Endodermal cell (in vitro differentiated cells): ENCODE measurements around the gene ZNF468. TPM values are rescaled to one million over a fixed set of nuclear protein-coding genes. Genes with fewer than 3 reads are reported as not detected.
"Not testable (repeated sequence)": the region's sequence is repeated elsewhere in the genome, so short reads cannot be mapped to it uniquely, and the experiment has no call there.

Source experiments
- DNase-seq: peaks from one replicate; pipeline ENCODE4 v3.0.0-alpha.2; 2017
- H3K27ac ChIP-seq: 2 replicates; pipeline ENCODE4 v1.5.1; 2013; ENCODE audit warnings: mild to moderate bottlenecking, low read depth, low read length, moderate library complexity
- H3K27me3 ChIP-seq: 2 replicates; pipeline ENCODE4 v1.6.1; 2013; ENCODE audit warnings: mild to moderate bottlenecking, low read length, moderate library complexity; ENCODE audit not compliant: insufficient read depth, control insufficient read depth, poor library complexity, severe bottlenecking
- H3K36me3 ChIP-seq: 2 replicates; pipeline ENCODE4 v1.7.0; 2013; ENCODE audit warnings: mild to moderate bottlenecking, low read length, moderate library complexity; ENCODE audit not compliant: control insufficient read depth, insufficient read depth
- H3K4me1 ChIP-seq: one replicate; pipeline ENCODE4 v1.7.0; 2013; ENCODE audit warnings: low read length; ENCODE audit not compliant: control insufficient read depth, insufficient read depth
- H3K4me3 ChIP-seq: 2 replicates; pipeline ENCODE4 v1.5.1; 2013; ENCODE audit warnings: mild to moderate bottlenecking, low read length, moderate library complexity
- H3K9ac ChIP-seq: 2 replicates; pipeline ENCODE4 v1.6.1; 2013; ENCODE audit warnings: mild to moderate bottlenecking, low read length, moderate library complexity; ENCODE audit not compliant: poor library complexity, severe bottlenecking; ENCODE audit errors: extremely low read depth
- H3K9me3 ChIP-seq: 2 replicates; pipeline ENCODE4 v1.6.1; 2013; ENCODE audit warnings: mild to moderate bottlenecking, low read length, moderate library complexity; ENCODE audit not compliant: control insufficient read depth
- H3K27ac Mint-ChIP-seq: 2 replicates; pipeline ENCODE4 v1.8.0; 2020; ENCODE audit warnings: mixed read lengths
- H3K27me3 Mint-ChIP-seq: 2 replicates; pipeline ENCODE4 v1.8.0; 2021; ENCODE audit warnings: mild to moderate bottlenecking, mixed read lengths; ENCODE audit not compliant: insufficient read depth
- H3K36me3 Mint-ChIP-seq: 2 replicates; pipeline ENCODE4 v1.8.0; 2020; ENCODE audit warnings: low read depth, mixed read lengths
- H3K4me1 Mint-ChIP-seq: 2 replicates; pipeline ENCODE4 v1.8.0; 2020; ENCODE audit warnings: mixed read lengths
- H3K4me3 Mint-ChIP-seq: 2 replicates; pipeline ENCODE4 v1.8.0; 2020; ENCODE audit warnings: mild to moderate bottlenecking, moderate library complexity, mixed read lengths
- H3K9me3 Mint-ChIP-seq: 2 replicates; pipeline ENCODE4 v1.8.0; 2020; ENCODE audit warnings: mild to moderate bottlenecking, mixed read lengths
- WGBS, 2 experiments: methylation state at CpG; one replicate each; pipeline versions ENCODE4 v1.1.5 to v1.1.7; 2013; ENCODE audit warnings: missing lambda C conversion rate in 2 of 2, mixed read lengths in 1 of 2; ENCODE audit not compliant: insufficient coverage in 1 of 2, insufficient read length in 1 of 2; 5-methylcytosine and 5-hydroxymethylcytosine counted together
- total RNA-seq, 2 donors: library from RNA; stranded (reverse); fragmentation: NEBNext Ultra II Directional in 1 of 2; extraction: Animal tissue kit (Norgen Biotek cat#: 25700) in 1 of 2; gene quantifications; 2 replicates in 1 of 2; 3 replicates in 1 of 2; pipeline ENCODE4 v1.2.1, GENCODE V29; 2021
- TF ChIP-seq, protein P1 (sequence below): fragments of 200-600 bp; sonication (generic); conservative IDR thresholded peaks from 2 replicates; pipeline ENCODE4 v1.5.0; 2021; ENCODE audit warnings: antibody characterized with exemption, mild to moderate bottlenecking

Gene ZNF468
- total RNA-seq, 2 donors from 2014 or later: 46.2 to 50.0 TPM

- Mint-ChIP-seq H3K36me3 (peaks cover 71% of the 10 kb centered on the region), H3K4me3 (no peak overlapping the region), H3K4me1 (peaks cover 5% of the 10 kb centered on the region), H3K9me3 (peaks cover 36% of the 10 kb centered on the region), H3K27me3 (no peaks in the 10 kb centered on the region), H3K27ac (no peak overlapping the region)
- Histone ChIP-seq H3K9ac (no peak overlapping the region), H3K4me1 (no peaks in the 10 kb centered on the region), H3K27ac (no peak overlapping the region), H3K27me3 (no peaks in the 10 kb centered on the region), H3K9me3 (peaks cover 62% of the 10 kb centered on the region), H3K4me3 (peak overlapping the region; percentile 49), H3K36me3 (peaks cover 65% of the 10 kb centered on the region)
- DNase-seq: no peak
- TF ChIP-seq, protein P1, sequence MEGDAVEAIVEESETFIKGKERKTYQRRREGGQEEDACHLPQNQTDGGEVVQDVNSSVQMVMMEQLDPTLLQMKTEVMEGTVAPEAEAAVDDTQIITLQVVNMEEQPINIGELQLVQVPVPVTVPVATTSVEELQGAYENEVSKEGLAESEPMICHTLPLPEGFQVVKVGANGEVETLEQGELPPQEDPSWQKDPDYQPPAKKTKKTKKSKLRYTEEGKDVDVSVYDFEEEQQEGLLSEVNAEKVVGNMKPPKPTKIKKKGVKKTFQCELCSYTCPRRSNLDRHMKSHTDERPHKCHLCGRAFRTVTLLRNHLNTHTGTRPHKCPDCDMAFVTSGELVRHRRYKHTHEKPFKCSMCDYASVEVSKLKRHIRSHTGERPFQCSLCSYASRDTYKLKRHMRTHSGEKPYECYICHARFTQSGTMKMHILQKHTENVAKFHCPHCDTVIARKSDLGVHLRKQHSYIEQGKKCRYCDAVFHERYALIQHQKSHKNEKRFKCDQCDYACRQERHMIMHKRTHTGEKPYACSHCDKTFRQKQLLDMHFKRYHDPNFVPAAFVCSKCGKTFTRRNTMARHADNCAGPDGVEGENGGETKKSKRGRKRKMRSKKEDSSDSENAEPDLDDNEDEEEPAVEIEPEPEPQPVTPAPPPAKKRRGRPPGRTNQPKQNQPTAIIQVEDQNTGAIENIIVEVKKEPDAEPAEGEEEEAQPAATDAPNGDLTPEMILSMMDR: no peak
- 88 to 95% methylated on average over 23 to 32 of the region's 32 CpGs for WGBS, 2 experiments
Observed at GRCh38 chr19:52809801-52810200, 47.6 kb downstream of the ZNF468 start.

GRCh38 chr19:52799950-52800640 is 57.3 kb downstream of the ZNF468 start:
- H3K27me3 Mint-ChIP-seq, H3K9ac ChIP-seq, H3K27ac ChIP-seq, DNase-seq, H3K27ac Mint-ChIP-seq, H3K4me1 Mint-ChIP-seq, H3K4me3 Mint-ChIP-seq, H3K4me1 ChIP-seq, H3K27me3 ChIP-seq: not testable (repeated sequence)
- H3K9me3 Mint-ChIP-seq: peaks cover 92% of the 10 kb centered on the region
- 95 to 96% methylated on average over 8 to 9 of the region's 9 CpGs for WGBS, 2 experiments
- Histone ChIP-seq H3K9me3 (peaks cover 95% of the 10 kb centered on the region), H3K4me3 (peak overlapping the region; percentile 73), H3K36me3 (peaks cover 92% of the 10 kb centered on the region)
- peaks cover 91% of the 10 kb centered on the region for H3K36me3 Mint-ChIP-seq

GRCh38 chr19:52789440-52789839 is 68.0 kb downstream of the ZNF468 start:
- no peak for DNase-seq
- Histone ChIP-seq H3K36me3 (no peaks in the 10 kb centered on the region), H3K27ac (no peak overlapping the region), H3K9ac (no peak overlapping the region), H3K9me3 (peaks cover 3% of the 10 kb centered on the region), H3K4me3 (no peak overlapping the region), H3K4me1 (no peaks in the 10 kb centered on the region), H3K27me3 (no peaks in the 10 kb centered on the region)
- H3K36me3 Mint-ChIP-seq: peaks cover 6% of the 10 kb centered on the region
- H3K4me1 Mint-ChIP-seq: peaks cover 20% of the 10 kb centered on the region
- no peak overlapping the region for H3K4me3 Mint-ChIP-seq
- TF ChIP-seq, protein P1: no peak
- WGBS, 2 experiments: 93% methylated on average over 4 to 6 of the region's 6 CpGs
- H3K9me3 Mint-ChIP-seq: peaks cover under 1% of the 10 kb centered on the region
- H3K27me3 Mint-ChIP-seq: peaks cover 2% of the 10 kb centered on the region
- no peak overlapping the region for H3K27ac Mint-ChIP-seq

Other genes with a start within 250 kb of the ZNF468 start
- gene ZNF83, start 219.3 kb downstream of the ZNF468 start, total RNA-seq: 10 to 100 TPM; 59.0 to 88.7 TPM
- 100 to 1,000 TPM in 1 of 2 donors, 10 to 100 TPM in 1; 96.9 to 136 TPM for gene ZNF611, start 122.6 kb downstream of the ZNF468 start, total RNA-seq
- 10 to 100 TPM; 26.2 to 32.3 TPM for gene ZNF600, start 70.8 kb downstream of the ZNF468 start, total RNA-seq
- 10 to 100 TPM; 50.4 to 52.2 TPM for gene ZNF28, start 36.0 kb downstream of the ZNF468 start, total RNA-seq
- gene ZNF320, start 40.0 kb upstream of the ZNF468 start, total RNA-seq: 10 to 100 TPM; 33.5 to 37.5 TPM
- 10 to 100 TPM; 13.4 to 19.6 TPM for gene ZNF888, start 65.8 kb upstream of the ZNF468 start, total RNA-seq
- gene ZNF816, start 105.3 kb upstream of the ZNF468 start, total RNA-seq: 10 to 100 TPM; 20.7 to 24.8 TPM
- gene ERVV-1, start 156.3 kb upstream of the ZNF468 start, total RNA-seq: not detected
- not detected for gene ERVV-2, start 187.1 kb upstream of the ZNF468 start, total RNA-seq
- gene ZNF160, start 245.8 kb upstream of the ZNF468 start, total RNA-seq: 10 to 100 TPM; 51.7 to 78.3 TPM